Duodenal mucosa (tissue), 2 donors: Measurements from ENCODE around the gene PPP4R4.

Experiments used
- H3K27ac ChIP-seq: one replicate; pipeline ENCODE4 v1.7.0; 2013; ENCODE audit warnings: low read depth, low read length
- H3K27me3 ChIP-seq, 2 donors: one replicate each; pipeline ENCODE4 v1.7.0; 2013; ENCODE audit warnings: low read length in 2 of 2, control low read depth in 1 of 2; ENCODE audit not compliant: insufficient read depth in 2 of 2, control insufficient read depth in 1 of 2
- H3K36me3 ChIP-seq, 2 donors: one replicate each; pipeline ENCODE4 v1.7.0; 2013; ENCODE audit warnings: low read length in 2 of 2, control low read depth in 1 of 2; ENCODE audit not compliant: insufficient read depth in 2 of 2, control insufficient read depth in 1 of 2
- H3K4me1 ChIP-seq, 2 donors: one replicate each; pipeline ENCODE4 v1.7.0; 2013; ENCODE audit warnings: low read length in 2 of 2, control low read depth in 1 of 2; ENCODE audit not compliant: insufficient read depth in 2 of 2, control insufficient read depth in 1 of 2
- H3K4me3 ChIP-seq, 2 donors: one replicate each; pipeline ENCODE4 v1.7.0; 2013; ENCODE audit warnings: low read length in 2 of 2, low read depth in 1 of 2
- H3K9ac ChIP-seq, 2 donors: one replicate each; pipeline ENCODE4 v1.7.0; 2013; ENCODE audit warnings: low read length in 2 of 2, low read depth in 1 of 2
- H3K9me3 ChIP-seq, 2 donors: one replicate each; pipeline ENCODE4 v1.7.0; 2013; ENCODE audit warnings: low read length in 2 of 2, control low read depth in 1 of 2; ENCODE audit not compliant: control insufficient read depth in 1 of 2

The PPP4R4 gene

DNA sequence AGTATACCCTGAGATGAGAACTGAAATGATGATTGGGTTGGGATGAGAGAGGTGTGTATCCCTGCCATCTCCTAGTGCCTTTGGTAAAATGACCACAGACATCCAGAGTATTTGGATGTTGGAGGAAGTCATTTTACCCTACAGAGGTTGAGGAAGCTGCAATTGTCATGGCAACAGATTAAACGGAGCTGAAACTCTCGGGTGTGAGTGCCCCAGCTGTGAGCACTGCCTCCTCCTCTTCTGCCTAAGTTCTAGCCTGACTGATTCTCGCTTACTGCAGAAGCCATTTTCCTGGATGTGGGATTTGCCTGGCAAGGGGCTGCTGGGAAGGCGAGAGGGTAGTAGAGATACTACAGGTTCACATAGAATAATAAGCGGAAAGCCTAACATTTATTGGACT lies 10.3 kb upstream of the PPP4R4 start:
- Histone ChIP-seq H3K9me3 (no peaks in the 10 kb centered on the region), H3K4me3 (no peak overlapping the region), H3K27ac (no peak overlapping the region), H3K9ac (no peak overlapping the region), H3K27me3 (peaks cover 12 to 15% of the 10 kb centered on the region in 2 donors), H3K4me1 (peaks cover 8 to 16% of the 10 kb centered on the region in 2 donors), H3K36me3 (no peaks in the 10 kb centered on the region)

- Histone ChIP-seq H3K27me3 (peaks cover 12 to 15% of the 10 kb centered on the region in 2 donors), H3K9ac (no peak overlapping the region), H3K4me3 (no peak overlapping the region), H3K36me3 (no peaks in the 10 kb centered on the region), H3K9me3 (no peaks in the 10 kb centered on the region), H3K27ac (no peak overlapping the region), H3K4me1 (peaks cover 8 to 16% of the 10 kb centered on the region in 2 donors)
These were observed 9.3 kb upstream of the PPP4R4 start for GRCh38 chr14:94164685-94165431.

- Histone ChIP-seq H3K4me3 (no peak overlapping the region), H3K9me3 (no peaks in the 10 kb centered on the region), H3K4me1 (peaks cover 8 to 16% of the 10 kb centered on the region in 2 donors), H3K9ac (no peak overlapping the region), H3K36me3 (no peaks in the 10 kb centered on the region), H3K27ac (no peak overlapping the region), H3K27me3 (peaks cover 12 to 15% of the 10 kb centered on the region in 2 donors)
These were observed 8.4 kb upstream of the PPP4R4 start for GRCh38 chr14:94165744-94166143.

- Histone ChIP-seq H3K27ac (no peak overlapping the region), H3K27me3 (peaks cover 14 to 24% of the 10 kb centered on the region in 2 donors), H3K4me1 (peaks cover 0 to 3% of the 10 kb centered on the region in 2 donors), H3K9me3 (no peaks in the 10 kb centered on the region), H3K9ac (no peak overlapping the region), H3K36me3 (no peaks in the 10 kb centered on the region), H3K4me3 (no peak overlapping the region)
These were observed 4.0 kb upstream of the PPP4R4 start for GRCh38 chr14:94170136-94170535.

DNA sequence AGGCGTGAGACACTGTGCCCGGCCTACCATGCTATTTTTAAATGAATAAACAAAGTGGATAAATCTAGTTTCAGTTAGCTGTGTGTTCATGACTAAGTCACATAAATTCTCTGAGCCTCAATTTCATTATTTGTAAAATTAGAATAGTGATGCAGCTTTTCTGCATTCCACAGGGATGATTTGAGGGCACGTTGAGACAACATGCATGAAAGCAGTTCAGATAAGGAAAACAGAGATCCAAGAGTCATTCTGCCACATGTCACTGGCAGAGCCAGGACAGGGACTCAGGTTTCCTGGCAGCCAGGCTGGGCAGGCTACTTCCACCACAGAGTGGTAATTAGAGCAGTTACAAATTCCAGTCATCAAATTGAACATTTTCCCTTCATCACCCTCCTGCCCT lies 2.9 kb upstream of the PPP4R4 start:
- Histone ChIP-seq H3K27ac (no peak overlapping the region), H3K9me3 (no peaks in the 10 kb centered on the region), H3K4me3 (no peak overlapping the region), H3K27me3 (peaks cover 20 to 35% of the 10 kb centered on the region in 2 donors), H3K36me3 (no peaks in the 10 kb centered on the region), H3K4me1 (peaks cover 0 to 3% of the 10 kb centered on the region in 2 donors), H3K9ac (no peak overlapping the region)

DNA sequence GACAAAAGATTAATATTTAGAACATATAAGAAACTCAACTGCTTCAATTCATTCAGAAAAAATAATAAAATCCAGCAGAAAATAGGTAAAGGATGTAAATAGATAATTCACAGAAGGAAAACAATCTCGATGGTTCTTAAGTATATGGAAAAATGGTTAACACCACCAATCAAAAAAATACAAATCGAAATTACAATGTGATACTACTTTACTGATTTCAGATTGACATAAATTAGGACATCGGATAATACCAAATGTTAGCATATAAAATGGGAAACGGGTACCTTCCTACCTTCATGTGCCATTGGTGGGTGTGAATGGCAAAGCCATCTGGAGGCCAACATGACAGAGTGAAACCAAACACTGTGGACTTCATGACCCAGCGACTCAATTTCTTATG lies 1.6 kb upstream of the PPP4R4 start:
- Histone ChIP-seq H3K9ac (no peak overlapping the region), H3K36me3 (no peaks in the 10 kb centered on the region), H3K9me3 (no peaks in the 10 kb centered on the region), H3K4me1 (peaks cover 0 to 3% of the 10 kb centered on the region in 2 donors), H3K27ac (no peak overlapping the region), H3K4me3 (no peak overlapping the region), H3K27me3 (peaks cover 19 to 41% of the 10 kb centered on the region in 2 donors)

- peaks cover 24 to 45% of the 10 kb centered on the region in 2 donors for H3K27me3 ChIP-seq
- no peaks in the 10 kb centered on the region for H3K36me3 ChIP-seq
- no peak overlapping the region for H3K27ac ChIP-seq
- H3K9me3 ChIP-seq = no peaks in the 10 kb centered on the region
- peaks cover 0 to 3% of the 10 kb centered on the region in 2 donors for H3K4me1 ChIP-seq
- H3K4me3 ChIP-seq = peak overlapping the region; percentile 52 to 53
- peak overlapping the region in 1 of 2 donors; percentile 14 for H3K9ac ChIP-seq
These were observed 644 bp upstream of the PPP4R4 start for GRCh38 chr14:94173471-94173884.

DNA sequence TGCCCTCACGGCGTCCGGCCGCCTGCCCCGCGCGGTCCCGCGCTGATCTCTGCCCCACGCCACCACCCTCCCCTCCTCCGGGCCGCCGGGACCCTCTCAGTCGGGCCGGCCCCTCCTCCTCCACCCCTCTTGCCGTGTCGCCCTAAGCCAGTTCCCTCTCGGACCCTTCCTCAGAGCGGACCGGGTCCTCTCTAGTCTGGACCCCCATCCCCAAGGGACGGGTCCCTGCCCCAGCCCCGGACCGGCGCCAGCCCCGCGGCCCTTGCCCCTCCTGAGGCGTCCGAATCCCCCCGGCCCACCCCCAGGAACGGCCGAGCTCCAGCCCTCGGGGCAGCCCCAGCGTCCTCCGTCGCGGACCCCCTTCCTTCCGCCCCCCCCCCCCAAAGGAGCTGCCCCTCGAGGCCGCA lies 485 bp downstream of the PPP4R4 start:
- Histone ChIP-seq H3K27me3 (peaks cover 31 to 50% of the 10 kb centered on the region in 2 donors), H3K4me3 (peak overlapping the region; percentile 40 to 51), H3K27ac (no peak overlapping the region), H3K9ac (no peak overlapping the region), H3K4me1 (peaks cover 0 to 3% of the 10 kb centered on the region in 2 donors), H3K9me3 (no peaks in the 10 kb centered on the region), H3K36me3 (no peaks in the 10 kb centered on the region)

DNA sequence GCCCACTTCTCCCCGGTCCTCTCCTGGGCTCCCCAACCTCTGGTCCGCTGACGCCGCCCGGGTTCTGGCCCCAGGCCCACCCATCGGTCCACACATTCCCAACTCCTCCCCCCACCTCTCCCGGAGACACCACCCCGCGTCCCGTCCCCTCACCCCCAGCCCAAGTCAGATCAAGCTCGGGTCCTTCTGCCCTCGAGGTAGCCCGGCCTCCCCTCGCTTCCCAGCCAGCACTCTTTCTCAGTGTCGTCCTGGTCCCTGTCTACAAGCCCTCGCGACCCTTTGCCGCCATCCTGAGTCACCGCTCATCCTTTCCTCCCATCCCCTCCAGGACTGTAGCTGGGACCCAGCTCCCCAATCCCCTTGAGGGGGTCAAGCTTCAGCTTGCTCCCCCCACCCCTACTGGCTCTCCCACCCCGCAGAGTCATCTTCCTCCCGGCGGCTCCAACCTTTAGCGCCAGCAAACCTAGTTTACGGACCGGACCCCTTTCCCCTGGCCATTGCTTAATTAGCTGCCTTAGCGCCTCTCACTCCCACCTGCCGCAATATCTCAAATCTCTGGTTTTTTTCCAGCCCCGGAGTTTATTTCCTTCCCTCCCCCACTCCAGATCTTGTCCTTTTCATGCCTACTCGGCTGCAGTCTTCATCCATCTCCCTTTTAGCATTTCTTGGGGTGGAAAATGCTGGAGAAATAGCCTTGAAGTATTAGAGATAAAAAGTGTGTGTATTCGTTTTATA lies 1.1 kb downstream of the PPP4R4 start:
- peaks cover 0 to 3% of the 10 kb centered on the region in 2 donors for H3K4me1 ChIP-seq
- H3K4me3 ChIP-seq = no peak overlapping the region
- no peak overlapping the region for H3K9ac ChIP-seq
- H3K9me3 ChIP-seq = no peaks in the 10 kb centered on the region
- peaks cover 34 to 56% of the 10 kb centered on the region in 2 donors for H3K27me3 ChIP-seq
- no peaks in the 10 kb centered on the region for H3K36me3 ChIP-seq
- no peak overlapping the region for H3K27ac ChIP-seq

GRCh38 chr14:94175747-94176146 lies 1.6 kb downstream of the PPP4R4 start:
- H3K4me3 ChIP-seq = no peak overlapping the region
- no peak overlapping the region for H3K9ac ChIP-seq

More at GRCh38 chr14:94175747-94176146, 1.6 kb downstream of the PPP4R4 start:
- H3K27ac ChIP-seq = no peak overlapping the region
- H3K4me1 ChIP-seq = peaks cover 0 to 3% of the 10 kb centered on the region in 2 donors
- no peaks in the 10 kb centered on the region for H3K36me3 ChIP-seq
- no peaks in the 10 kb centered on the region for H3K9me3 ChIP-seq
- H3K27me3 ChIP-seq = peaks cover 34 to 57% of the 10 kb centered on the region in 2 donors
